ENCODE measurements around the gene SULT1C3.

Gene SULT1C3

DNA sequence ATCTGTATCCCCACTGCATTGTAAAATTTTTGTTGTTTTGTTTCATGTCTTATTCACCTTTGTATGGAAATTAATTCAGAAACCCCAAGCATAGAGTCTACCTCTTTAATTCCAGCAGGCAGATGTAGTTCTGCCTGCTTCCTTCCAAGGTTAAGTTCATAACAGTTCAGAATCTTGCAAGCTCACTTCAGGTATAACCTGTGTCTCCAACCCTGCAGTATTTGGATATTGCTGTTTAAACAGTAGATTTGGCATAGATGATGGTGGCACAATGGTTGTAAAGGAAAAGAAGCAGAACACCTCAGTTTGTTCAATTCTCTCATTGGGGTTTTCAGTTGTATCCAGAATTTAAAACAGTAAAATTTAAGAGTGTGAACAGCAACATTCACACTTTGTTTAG is 70.1 kb downstream of the SULT1C3 start:
- DNase-seq = no peak
